ENCODE measurements around the gene DRC3. TPM values are rescaled to one million over a fixed set of nuclear protein-coding genes. Genes with fewer than 3 reads are reported as not detected.

Gene DRC3
- total RNA-seq, 1 donor from 2014 or later = 6.7 TPM

GRCh38 chr17:18045691-18046350, 73.2 kb downstream of the DRC3 start:
- DNase-seq (ENCODE audit: low spot score) = no peak

GRCh38 chr17:18055597-18055996, 82.9 kb downstream of the DRC3 start:
- DNase-seq (ENCODE audit: low spot score) = no peak

- no peak for DNase-seq (ENCODE audit: low spot score)
These were observed 83.6 kb downstream of the DRC3 start for GRCh38 chr17:18056214-18056613.

GRCh38 chr17:18059283-18059682, 86.6 kb downstream of the DRC3 start:
- DNase-seq (ENCODE audit: low spot score) = no peak

GRCh38 chr17:18064053-18064452, 91.4 kb downstream of the DRC3 start:
- no peak for DNase-seq (ENCODE audit: low spot score)

- DNase-seq (ENCODE audit: low spot score) = no peak
These were observed 92.9 kb downstream of the DRC3 start for GRCh38 chr17:18065546-18065945.

Other genes starting within 250 kb of the DRC3 start
- 129 TPM for gene SREBF1, start 135.9 kb upstream of the DRC3 start, total RNA-seq
- 81.3 TPM for gene TOM1L2, start 462 bp upstream of the DRC3 start, total RNA-seq
- gene ATPAF2, start 66.3 kb downstream of the DRC3 start, total RNA-seq = 37.6 TPM
- gene GID4, start 66.5 kb downstream of the DRC3 start, total RNA-seq = 12.0 TPM
- 36.4 TPM for gene DRG2, start 115.1 kb downstream of the DRC3 start, total RNA-seq
- 3.3 TPM for gene MYO15A, start 135.9 kb downstream of the DRC3 start, total RNA-seq
- 123 TPM for gene ALKBH5, start 211.0 kb downstream of the DRC3 start, total RNA-seq